GM12801 (cell line): Measurements from ENCODE around the gene TMEM98.

ENCODE experiments used
- CTCF ChIP-seq: IDR thresholded peaks from one replicate; pipeline ENCODE4 v1.5.1; 2011; ENCODE audit warnings: control low read depth; ENCODE audit not compliant: insufficient read length; ENCODE audit errors: extremely low read depth

Gene TMEM98

GRCh38 chr17:32962320-32962711 lies 34.4 kb downstream of the TMEM98 start:
- TF ChIP-seq CTCF = no peak

GRCh38 chr17:32964541-32964940 lies 36.6 kb downstream of the TMEM98 start:
- TF ChIP-seq CTCF = no peak

GRCh38 chr17:32970281-32970680 lies 42.3 kb downstream of the TMEM98 start:
- TF ChIP-seq CTCF = no peak

- TF ChIP-seq CTCF = no peak
These were observed 43.2 kb downstream of the TMEM98 start for GRCh38 chr17:32971171-32971570.

GRCh38 chr17:32976131-32976530 lies 48.2 kb downstream of the TMEM98 start:
- no peak for TF ChIP-seq CTCF

- no peak for TF ChIP-seq CTCF
These were observed 48.7 kb downstream of the TMEM98 start for GRCh38 chr17:32976605-32977004.

GRCh38 chr17:32980230-32980629 lies 52.3 kb downstream of the TMEM98 start:
- TF ChIP-seq CTCF = no peak

- TF ChIP-seq CTCF = no peak
These were observed 57.2 kb downstream of the TMEM98 start for GRCh38 chr17:32985050-32985756.
